ENCODE results near the gene PCNX2. TPM values are rescaled to one million over a fixed set of nuclear protein-coding genes. Genes with fewer than 3 reads are reported as not detected.

Gene PCNX2
- total and polyA plus RNA-seq, 8 donors: 3.0 to 34.4 (median 9.9) TPM

- Histone ChIP-seq H3K4me3 (no peak overlapping the region), H3K9me3 (no peaks in the 10 kb centered on the region), H3K36me3 (peaks cover 0 to 43% (median 37%) of the 10 kb centered on the region in 4 donors), H3K27ac (no peak overlapping the region), H3K27me3 (no peaks in the 10 kb centered on the region), H3K4me1 (no peaks in the 10 kb centered on the region)
- 93 to 98% (median 96%) methylated on average over 14 to 16 of the region's 16 CpGs for WGBS, 5 donors
- intact Hi-C loops (cut with DNase I; ENCODE audit: low total_unique reads): no loop called here
- TF ChIP-seq EP300 (IDR thresholded peaks at IDR 0.05) (no peak), CTCF (IDR thresholded peaks at IDR 0.05) (no peak), POLR2AphosphoS5 (IDR thresholded peaks at IDR 0.05) (no peak)
- DNase-seq: no peak
Observed at GRCh38 chr1:232999956-233000625, 295.4 kb downstream of the PCNX2 start.

- Histone ChIP-seq H3K36me3 (peaks cover 0 to 56% (median 44%) of the 10 kb centered on the region in 4 donors), H3K4me1 (no peaks in the 10 kb centered on the region), H3K9me3 (peaks cover 0 to 7% (median 5%) of the 10 kb centered on the region in 4 donors), H3K27me3 (no peaks in the 10 kb centered on the region), H3K27ac (no peak overlapping the region), H3K4me3 (no peak overlapping the region)
- DNase-seq: no peak
- 72 to 96% (median 88%) methylated on average over 3 of the region's 3 CpGs for WGBS, 5 donors
- TF ChIP-seq POLR2A (IDR thresholded peaks at IDR 0.05) (no peak), EP300 (IDR thresholded peaks at IDR 0.05) (no peak), POLR2AphosphoS5 (IDR thresholded peaks at IDR 0.05) (no peak), CTCF (IDR thresholded peaks at IDR 0.05) (no peak)
- intact Hi-C loops (cut with DNase I; ENCODE audit: low total_unique reads): no loop called here
Observed at GRCh38 chr1:232998646-232999045, 296.9 kb downstream of the PCNX2 start.

- H3K27me3 ChIP-seq: no peaks in the 10 kb centered on the region
- no peak for DNase-seq
- H3K4me3 ChIP-seq: no peak overlapping the region
- 92 to 98% (median 95%) methylated on average over 14 to 15 of the region's 15 CpGs for WGBS, 5 donors
- H3K9me3 ChIP-seq: peaks cover 0 to 10% (median 8%) of the 10 kb centered on the region in 4 donors
- H3K4me1 ChIP-seq: no peaks in the 10 kb centered on the region
- peaks cover 0 to 57% (median 47%) of the 10 kb centered on the region in 4 donors for H3K36me3 ChIP-seq
- intact Hi-C loops (cut with DNase I; ENCODE audit: low total_unique reads): no loop called here
- no peak overlapping the region for H3K27ac ChIP-seq
- TF ChIP-seq POLR2A (IDR thresholded peaks at IDR 0.05) (no peak), POLR2AphosphoS5 (IDR thresholded peaks at IDR 0.05) (no peak), CTCF (IDR thresholded peaks at IDR 0.05) (no peak), EP300 (IDR thresholded peaks at IDR 0.05) (no peak)
Observed at GRCh38 chr1:232998138-232998537, 297.4 kb downstream of the PCNX2 start.

GRCh38 chr1:232996143-232996542 is 299.4 kb downstream of the PCNX2 start:
- WGBS, 5 donors: 79 to 83% (median 81%) methylated on average over 2 of the region's 2 CpGs
- H3K9me3 ChIP-seq: peaks cover 0 to 10% (median 8%) of the 10 kb centered on the region in 4 donors
- no peak overlapping the region for H3K27ac ChIP-seq
- H3K27me3 ChIP-seq: no peaks in the 10 kb centered on the region
- TF ChIP-seq POLR2A (IDR thresholded peaks at IDR 0.05) (no peak), POLR2AphosphoS5 (IDR thresholded peaks at IDR 0.05) (no peak), EP300 (IDR thresholded peaks at IDR 0.05) (no peak), CTCF (IDR thresholded peaks at IDR 0.05) (no peak)
- peaks cover 0 to 62% (median 47%) of the 10 kb centered on the region in 4 donors for H3K36me3 ChIP-seq
- intact Hi-C loops (cut with DNase I; ENCODE audit: low total_unique reads): no loop called here
- H3K4me3 ChIP-seq: no peak overlapping the region
- H3K4me1 ChIP-seq: no peaks in the 10 kb centered on the region
- DNase-seq: no peak

Data from stomach (tissue), 9 donors.